GM19035 (cell line): Measurements from ENCODE around the gene LMCD1.
"Not testable (repeated sequence)": the region's sequence is repeated elsewhere in the genome, so short reads cannot be mapped to it uniquely, and the experiment has no call there.

Experiments
- ATAC-seq: cut with Tn5 transposase; IDR thresholded peaks from one replicate; pipeline ENCODE4 v1.9.1; 2021; ENCODE audit not compliant: unreplicated experiment

Gene LMCD1

GRCh38 chr3:8579943-8580342 is 78.3 kb downstream of the LMCD1 start:
- no peak for ATAC-seq

- not testable (repeated sequence) for ATAC-seq
Observed at GRCh38 chr3:8580434-8580833, 78.8 kb downstream of the LMCD1 start.

- ATAC-seq = no peak
Observed at GRCh38 chr3:8581373-8581772, 79.8 kb downstream of the LMCD1 start.

- no peak for ATAC-seq
Observed at GRCh38 chr3:8581806-8582445, 80.3 kb downstream of the LMCD1 start.

- ATAC-seq = no peak
Observed at GRCh38 chr3:8584661-8585060, 83.0 kb downstream of the LMCD1 start.

GRCh38 chr3:8589880-8590556 is 88.4 kb downstream of the LMCD1 start:
- ATAC-seq = no peak

GRCh38 chr3:8593021-8593827 is 91.6 kb downstream of the LMCD1 start:
- no peak for ATAC-seq

GRCh38 chr3:8595252-8595651 is 93.6 kb downstream of the LMCD1 start:
- ATAC-seq = no peak

GRCh38 chr3:8595695-8596115 is 94.1 kb downstream of the LMCD1 start:
- no peak for ATAC-seq

- no peak for ATAC-seq
Observed at GRCh38 chr3:8596321-8597218, 94.9 kb downstream of the LMCD1 start.

- ATAC-seq = no peak
Observed at GRCh38 chr3:8597219-8597853, 95.7 kb downstream of the LMCD1 start.

- no peak for ATAC-seq
Observed at GRCh38 chr3:8599146-8599545, 97.5 kb downstream of the LMCD1 start.

GRCh38 chr3:8600457-8600856 is 98.8 kb downstream of the LMCD1 start:
- no peak for ATAC-seq

GRCh38 chr3:8603115-8603710 is 101.6 kb downstream of the LMCD1 start:
- ATAC-seq = no peak

- ATAC-seq = no peak
Observed at GRCh38 chr3:8604006-8604405, 102.4 kb downstream of the LMCD1 start.

GRCh38 chr3:8604988-8605387 is 103.4 kb downstream of the LMCD1 start:
- no peak for ATAC-seq

GRCh38 chr3:8606701-8607231 is 105.1 kb downstream of the LMCD1 start:
- no peak for ATAC-seq

GRCh38 chr3:8607234-8608040 is 105.8 kb downstream of the LMCD1 start:
- ATAC-seq = no peak
